Measurements from ENCODE around the gene NUDT15. TPM values are rescaled to one million over a fixed set of nuclear protein-coding genes. Genes with fewer than 3 reads are reported as not detected.

The NUDT15 gene
- total and polyA plus RNA-seq, 2 of the 8 experiments (the other 6 are each of a cell fraction or from before 2014, with no cell fraction given): 37.8 to 65.9 TPM

Other genes with a start within 250 kb of the NUDT15 start
- gene SUCLA2, start 36.5 kb upstream of the NUDT15 start, total RNA-seq (2021; fragmentation: NEBNext Ultra II Directional; extraction: Animal tissue kit (Norgen Biotek cat#: 25700)): 69.1 and 78.8 TPM in 2 replicates
- 19.4 and 23.5 TPM in 2 replicates for gene SUCLA2, start 36.5 kb upstream of the NUDT15 start, polyA plus RNA-seq (2011; rRNA removed)
- 43.3 and 48.1 TPM in 2 replicates for gene MED4, start 57.4 kb downstream of the NUDT15 start, total RNA-seq (2021; fragmentation: NEBNext Ultra II Directional; extraction: Animal tissue kit (Norgen Biotek cat#: 25700))
- gene MED4, start 57.4 kb downstream of the NUDT15 start, polyA plus RNA-seq (2011; rRNA removed): 14.5 and 25.7 TPM in 2 replicates
- 179 and 184 TPM in 2 replicates for gene ITM2B, start 195.5 kb downstream of the NUDT15 start, total RNA-seq (2021; fragmentation: NEBNext Ultra II Directional; extraction: Animal tissue kit (Norgen Biotek cat#: 25700))
- gene ITM2B, start 195.5 kb downstream of the NUDT15 start, polyA plus RNA-seq (2011; rRNA removed): 66.9 and 132 TPM in 2 replicates